Measurements from ENCODE around the gene KLK4. TPM values are rescaled to one million over a fixed set of nuclear protein-coding genes. Genes with fewer than 3 reads are reported as not detected.

Gene KLK4
- total RNA-seq, 4 donors from 2014 or later: not detected

DNA sequence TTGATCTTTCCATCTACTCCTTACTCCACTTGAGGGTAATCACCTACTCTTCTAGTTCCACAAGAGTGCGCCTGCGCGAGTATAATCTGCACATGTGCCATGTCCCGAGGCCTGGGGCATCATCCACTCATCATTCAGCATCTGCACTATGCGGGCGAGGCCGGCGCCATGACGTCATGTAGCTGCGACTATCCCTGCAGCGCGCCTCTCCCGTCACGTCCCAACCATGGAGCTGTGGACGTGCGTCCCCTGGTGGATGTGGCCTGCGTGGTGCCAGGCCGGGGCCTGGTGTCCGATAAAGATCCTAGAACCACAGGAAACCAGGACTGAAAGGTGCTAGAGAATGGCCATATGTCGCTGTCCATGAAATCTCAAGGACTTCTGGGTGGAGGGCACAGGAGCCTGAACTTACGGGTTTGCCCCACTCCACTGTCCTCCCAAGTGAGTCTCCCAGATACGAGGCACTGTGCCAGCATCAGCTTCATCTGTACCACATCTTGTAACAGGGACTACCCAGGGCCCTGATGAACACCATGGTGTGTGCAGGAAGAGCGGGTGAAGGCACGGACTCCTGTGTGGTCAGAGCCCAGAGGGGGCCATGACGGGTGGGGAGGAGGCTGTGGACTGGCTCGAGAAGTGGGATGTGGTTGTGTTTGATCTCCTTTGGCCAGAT lies 40.6 kb downstream of the KLK4 start:
- DNase-seq (ENCODE audit: low spot score): no peak
- TF ChIP-seq, protein P1, sequence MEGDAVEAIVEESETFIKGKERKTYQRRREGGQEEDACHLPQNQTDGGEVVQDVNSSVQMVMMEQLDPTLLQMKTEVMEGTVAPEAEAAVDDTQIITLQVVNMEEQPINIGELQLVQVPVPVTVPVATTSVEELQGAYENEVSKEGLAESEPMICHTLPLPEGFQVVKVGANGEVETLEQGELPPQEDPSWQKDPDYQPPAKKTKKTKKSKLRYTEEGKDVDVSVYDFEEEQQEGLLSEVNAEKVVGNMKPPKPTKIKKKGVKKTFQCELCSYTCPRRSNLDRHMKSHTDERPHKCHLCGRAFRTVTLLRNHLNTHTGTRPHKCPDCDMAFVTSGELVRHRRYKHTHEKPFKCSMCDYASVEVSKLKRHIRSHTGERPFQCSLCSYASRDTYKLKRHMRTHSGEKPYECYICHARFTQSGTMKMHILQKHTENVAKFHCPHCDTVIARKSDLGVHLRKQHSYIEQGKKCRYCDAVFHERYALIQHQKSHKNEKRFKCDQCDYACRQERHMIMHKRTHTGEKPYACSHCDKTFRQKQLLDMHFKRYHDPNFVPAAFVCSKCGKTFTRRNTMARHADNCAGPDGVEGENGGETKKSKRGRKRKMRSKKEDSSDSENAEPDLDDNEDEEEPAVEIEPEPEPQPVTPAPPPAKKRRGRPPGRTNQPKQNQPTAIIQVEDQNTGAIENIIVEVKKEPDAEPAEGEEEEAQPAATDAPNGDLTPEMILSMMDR (IDR thresholded peaks at IDR 0.05): no peak
- no peak for ATAC-seq (ENCODE audit: low FRiP score)

DNA sequence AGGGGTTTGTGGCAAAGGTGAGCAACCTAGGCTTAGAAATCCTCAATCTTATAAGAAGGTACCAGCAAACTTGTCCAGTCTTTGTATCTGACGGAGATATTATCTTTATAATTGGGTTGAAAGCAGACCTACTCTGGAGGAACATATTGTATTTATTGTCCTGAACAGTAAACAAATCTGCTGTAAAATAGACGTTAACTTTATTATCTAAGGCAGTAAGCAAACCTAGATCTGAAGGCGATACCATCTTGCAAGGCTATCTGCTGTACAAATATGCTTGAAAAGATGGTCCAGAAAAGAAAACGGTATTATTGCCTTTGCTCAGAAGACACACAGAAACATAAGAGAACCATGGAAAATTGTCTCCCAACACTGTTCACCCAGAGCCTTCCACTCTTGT lies 41.7 kb downstream of the KLK4 start:
- DNase-seq (ENCODE audit: low spot score) (no peak), ATAC-seq (ENCODE audit: low FRiP score) (no peak)
- TF ChIP-seq, protein P1 (IDR thresholded peaks at IDR 0.05): no peak

DNA sequence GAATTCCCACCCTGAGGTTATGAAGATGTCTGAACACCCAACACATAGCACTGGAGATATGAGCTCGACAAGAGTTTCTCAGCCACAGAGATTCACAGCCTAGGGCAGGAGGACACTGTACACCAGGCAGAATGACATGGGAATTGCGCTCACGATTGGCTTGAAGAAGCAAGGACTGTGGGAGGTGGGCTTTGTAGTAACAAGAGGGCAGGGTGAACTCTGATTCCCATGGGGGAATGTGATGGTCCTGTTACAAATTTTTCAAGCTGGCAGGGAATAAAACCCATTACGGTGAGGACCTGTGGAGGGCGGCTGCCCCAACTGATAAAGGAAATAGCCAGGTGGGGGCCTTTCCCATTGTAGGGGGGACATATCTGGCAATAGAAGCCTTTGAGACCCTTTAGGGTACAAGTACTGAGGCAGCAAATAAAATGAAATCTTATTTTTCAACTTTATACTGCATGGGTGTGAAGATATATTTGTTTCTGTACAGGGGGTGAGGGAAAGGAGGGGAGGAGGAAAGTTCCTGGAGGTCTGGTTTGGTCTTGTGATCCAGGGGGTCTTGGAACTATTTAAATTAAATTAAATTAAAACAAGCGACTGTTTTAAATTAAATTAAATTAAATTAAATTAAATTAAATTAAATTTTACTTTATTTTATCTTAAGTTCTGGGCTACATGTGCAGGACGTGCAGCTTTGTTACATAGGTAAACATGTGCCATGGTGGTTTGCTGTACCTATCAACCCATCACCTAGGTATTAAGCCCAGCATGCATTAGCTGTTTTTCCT lies 49.5 kb downstream of the KLK4 start:
- TF ChIP-seq, protein P1 (IDR thresholded peaks at IDR 0.05): no peak
- ATAC-seq (ENCODE audit: low FRiP score) (no peak), DNase-seq (ENCODE audit: low spot score) (no peak)

DNA sequence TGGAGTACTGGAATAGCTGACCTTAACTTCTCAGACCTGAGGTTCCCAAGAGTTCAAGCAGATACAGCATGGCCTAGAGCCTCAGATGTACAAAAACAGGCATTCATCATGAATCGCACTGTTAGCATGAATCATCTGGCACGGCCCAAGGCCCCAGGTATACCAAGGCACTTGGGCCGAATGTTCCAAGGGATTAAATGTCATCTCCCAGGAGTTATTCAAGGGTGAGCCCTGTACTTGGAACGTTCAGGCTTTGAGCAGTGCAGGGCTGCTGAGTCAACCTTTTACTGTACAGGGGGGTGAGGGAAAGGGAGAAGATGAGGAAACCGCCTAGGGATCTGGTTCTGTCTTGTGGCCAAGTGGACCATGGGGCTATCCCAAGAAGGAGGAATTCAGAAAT lies 50.2 kb downstream of the KLK4 start:
- DNase-seq (ENCODE audit: low spot score) (no peak), ATAC-seq (ENCODE audit: low FRiP score) (no peak)
- TF ChIP-seq, protein P1 (IDR thresholded peaks at IDR 0.05): no peak

DNA sequence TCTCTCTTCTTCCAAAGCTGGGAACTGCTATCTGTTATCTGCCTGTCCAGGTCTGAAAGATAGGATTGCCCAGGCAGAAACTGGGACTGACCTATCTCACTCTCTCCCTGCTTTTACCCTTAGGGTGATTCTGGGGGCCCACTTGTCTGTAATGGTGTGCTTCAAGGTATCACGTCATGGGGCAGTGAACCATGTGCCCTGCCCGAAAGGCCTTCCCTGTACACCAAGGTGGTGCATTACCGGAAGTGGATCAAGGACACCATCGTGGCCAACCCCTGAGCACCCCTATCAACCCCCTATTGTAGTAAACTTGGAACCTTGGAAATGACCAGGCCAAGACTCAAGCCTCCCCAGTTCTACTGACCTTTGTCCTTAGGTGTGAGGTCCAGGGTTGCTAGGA lies 51.3 kb downstream of the KLK4 start:
- TF ChIP-seq, protein P1 (IDR thresholded peaks at IDR 0.05): no peak
- ATAC-seq (ENCODE audit: low FRiP score): no peak
- no peak for DNase-seq (ENCODE audit: low spot score)

DNA sequence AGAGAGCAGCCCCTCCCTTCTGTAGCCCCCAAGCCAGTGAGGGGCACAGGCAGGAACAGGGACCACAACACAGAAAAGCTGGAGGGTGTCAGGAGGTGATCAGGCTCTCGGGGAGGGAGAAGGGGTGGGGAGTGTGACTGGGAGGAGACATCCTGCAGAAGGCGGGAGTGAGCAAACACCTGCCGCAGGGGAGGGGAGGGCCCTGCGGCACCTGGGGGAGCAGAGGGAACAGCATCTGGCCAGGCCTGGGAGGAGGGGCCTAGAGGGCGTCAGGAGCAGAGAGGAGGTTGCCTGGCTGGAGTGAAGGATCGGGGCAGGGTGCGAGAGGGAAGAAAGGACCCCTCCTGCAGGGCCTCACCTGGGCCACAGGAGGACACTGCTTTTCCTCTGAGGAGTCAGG lies 52.3 kb downstream of the KLK4 start:
- TF ChIP-seq, protein P1 (IDR thresholded peaks at IDR 0.05): no peak
- DNase-seq (ENCODE audit: low spot score): no peak
- ATAC-seq (ENCODE audit: low FRiP score): no peak

DNA sequence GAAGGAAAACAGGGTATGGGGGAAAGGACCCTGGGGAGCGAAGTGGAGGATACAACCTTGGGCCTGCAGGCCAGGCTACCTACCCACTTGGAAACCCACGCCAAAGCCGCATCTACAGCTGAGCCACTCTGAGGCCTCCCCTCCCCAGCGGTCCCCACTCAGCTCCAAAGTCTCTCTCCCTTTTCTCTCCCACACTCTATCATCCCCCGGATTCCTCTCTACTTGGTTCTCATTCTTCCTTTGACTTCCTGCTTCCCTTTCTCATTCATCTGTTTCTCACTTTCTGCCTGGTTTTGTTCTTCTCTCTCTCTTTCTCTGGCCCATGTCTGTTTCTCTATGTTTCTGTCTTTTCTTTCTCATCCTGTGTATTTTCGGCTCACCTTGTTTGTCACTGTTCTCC lies 53.8 kb downstream of the KLK4 start:
- TF ChIP-seq, protein P1 (IDR thresholded peaks at IDR 0.05): no peak
- ATAC-seq (ENCODE audit: low FRiP score): no peak
- DNase-seq (ENCODE audit: low spot score): no peak
